HG03439 (cell line): ENCODE data around the gene ATP6V0D1.
"Not testable (repeated sequence)": the region's sequence is repeated elsewhere in the genome, so short reads cannot be mapped to it uniquely, and the experiment has no call there.

Source experiments
- ATAC-seq: cut with Tn5 transposase; IDR thresholded peaks from one replicate; pipeline ENCODE4 v1.9.1; 2021; ENCODE audit warnings: mild to moderate bottlenecking, moderate library complexity; ENCODE audit not compliant: unreplicated experiment

Gene ATP6V0D1

GRCh38 chr16:67480833-67481560 lies at the start of gene ATP6V0D1:
ATP6V0D1 (minus strand) TSS chr16:67481157; CDS start chr16:67481086, 71 bp downstream.
- peak; percentile 86 for ATAC-seq

GRCh38 chr16:67530013-67530939 lies 49.3 kb upstream of the ATP6V0D1 start:
- ATAC-seq = peak; percentile 42

- ATAC-seq = no peak
Measured at GRCh38 chr16:67529582-67530012, 48.6 kb upstream of the ATP6V0D1 start.

- no peak for ATAC-seq
Measured at GRCh38 chr16:67528870-67529581, 48.1 kb upstream of the ATP6V0D1 start.

DNA sequence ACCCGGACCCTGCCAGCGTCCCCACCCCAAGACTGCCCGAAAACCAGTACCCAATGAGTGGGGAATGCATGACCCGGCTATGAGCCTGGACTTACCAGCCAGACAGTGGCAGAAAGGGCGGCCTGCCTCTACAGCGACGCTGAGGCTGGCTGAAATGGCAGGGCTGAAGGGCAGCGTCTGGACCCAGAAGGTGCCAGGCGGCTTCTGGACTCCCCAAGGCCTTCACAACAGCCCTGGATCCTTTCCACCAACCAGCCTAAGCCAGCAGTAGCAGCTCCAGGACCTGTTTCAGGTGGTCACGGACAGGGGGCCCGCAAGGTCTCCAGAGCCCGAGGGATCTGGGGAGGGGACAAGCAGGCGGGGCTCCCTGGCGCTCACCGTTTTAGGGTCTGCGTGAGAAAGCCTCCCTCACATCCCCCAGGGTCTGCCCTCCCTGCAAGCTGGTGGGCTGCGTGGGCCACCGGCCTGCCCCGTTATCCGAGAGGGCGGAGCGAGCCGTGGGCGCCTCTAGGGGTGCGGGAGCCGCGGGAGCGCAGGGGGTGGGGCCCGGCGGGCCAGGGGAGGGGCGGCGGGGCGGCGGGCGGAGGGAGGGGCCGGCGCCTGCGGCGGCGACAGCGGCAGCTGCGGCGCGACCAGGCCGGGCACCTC lies 47.4 kb upstream of the ATP6V0D1 start, which contains the start of gene RIPOR1:
Gene RIPOR1 (plus strand): TSS at position 608 of the 648 bp plus-strand sequence. CDS start 9,618 bp downstream, outside the sequence.
- ATAC-seq = no peak

GRCh38 chr16:67526149-67526791 lies 45.3 kb upstream of the ATP6V0D1 start:
- no peak for ATAC-seq

GRCh38 chr16:67525176-67525860 lies 44.4 kb upstream of the ATP6V0D1 start:
- no peak for ATAC-seq

DNA sequence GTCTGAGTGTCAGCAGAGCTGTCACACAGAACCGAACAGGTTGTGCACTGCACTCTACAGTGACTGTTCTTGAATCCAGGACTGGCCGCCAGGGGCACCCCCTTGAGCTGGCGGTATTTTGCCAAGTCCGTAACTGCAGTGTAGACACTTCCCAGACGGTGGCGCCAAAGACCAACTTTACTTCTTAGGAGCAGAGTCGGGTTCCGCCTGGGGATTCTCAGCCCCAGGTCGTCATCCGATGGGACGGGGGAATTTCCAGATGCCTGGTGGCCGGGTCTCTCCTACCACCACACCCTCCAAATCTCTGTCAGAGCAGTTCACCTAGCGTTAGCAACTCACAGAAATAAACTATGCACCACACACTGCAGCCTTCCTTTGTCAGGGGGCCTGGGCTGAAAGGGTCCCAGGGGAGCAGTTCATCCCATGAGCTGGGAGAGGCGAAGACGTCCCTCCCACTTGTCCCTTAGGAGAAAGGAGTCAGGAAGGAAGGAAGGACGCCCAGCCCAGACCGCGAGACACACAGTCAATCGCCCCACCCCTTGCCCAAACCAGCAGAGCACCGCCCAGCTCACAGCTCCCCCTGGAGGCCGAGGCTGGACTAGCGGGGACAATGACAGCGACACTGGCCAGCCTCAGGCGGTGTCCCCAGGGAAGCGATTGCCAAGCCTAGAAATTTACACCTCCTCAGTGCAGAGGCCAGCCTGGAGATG lies 40.3 kb upstream of the ATP6V0D1 start:
- ATAC-seq = peak; percentile 71

- no peak for ATAC-seq
Measured at GRCh38 chr16:67519242-67519641, 38.3 kb upstream of the ATP6V0D1 start.

DNA sequence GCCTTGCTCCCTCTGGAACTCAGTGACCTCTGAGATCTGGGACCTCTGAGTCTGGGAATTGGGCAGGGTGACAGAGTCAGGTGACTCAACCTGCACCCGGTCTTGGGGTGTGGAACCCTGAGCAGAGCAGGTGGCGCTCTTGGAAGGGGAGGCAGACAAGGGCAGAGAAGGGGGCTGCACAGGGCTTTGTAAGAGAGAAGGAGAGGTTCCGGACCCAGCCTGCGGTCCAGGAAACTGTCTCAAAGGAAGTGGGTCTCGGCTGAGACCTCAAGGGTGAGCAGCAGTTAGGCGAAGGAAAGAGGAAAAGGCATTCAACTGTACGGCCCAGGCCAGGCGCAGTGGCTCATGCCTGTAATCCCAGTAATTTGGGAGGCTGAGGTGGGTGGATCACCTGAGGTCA lies 37.7 kb upstream of the ATP6V0D1 start:
- ATAC-seq = no peak

DNA sequence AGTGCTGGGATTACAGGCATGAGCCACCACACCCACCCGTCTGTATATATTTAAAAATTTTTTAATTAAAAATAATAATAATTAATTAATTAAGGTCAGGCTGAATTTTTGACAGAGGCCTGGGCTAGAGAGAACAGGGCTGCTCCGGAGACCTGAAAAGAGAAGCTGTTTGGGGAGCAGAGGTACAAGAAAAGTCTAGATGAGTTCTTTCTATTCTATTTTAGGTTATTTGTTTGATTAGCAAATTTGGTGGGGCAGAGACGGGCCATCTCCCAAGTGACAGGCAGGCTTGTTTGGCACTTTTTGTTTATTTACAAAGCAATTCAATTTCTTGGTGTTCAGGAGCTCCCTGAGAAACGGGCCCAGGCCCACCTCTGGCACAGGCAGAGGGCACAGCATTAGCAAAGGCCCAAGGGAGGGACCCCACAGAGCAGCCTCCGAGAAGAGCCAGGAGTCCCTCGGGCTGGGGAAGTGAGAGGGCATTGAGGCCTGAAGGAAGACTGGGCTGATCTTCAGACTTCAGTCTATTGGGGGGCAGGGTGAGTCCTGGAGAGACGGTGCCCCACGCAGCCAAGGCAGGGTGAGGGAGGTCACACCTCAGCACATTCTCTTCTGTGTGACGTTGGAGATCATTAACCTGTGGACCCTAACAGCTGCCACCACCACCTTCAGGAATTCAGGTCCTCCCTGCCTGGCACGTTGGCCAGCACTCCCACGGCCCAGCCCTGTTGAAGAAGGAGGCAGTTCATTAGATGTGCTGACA lies 36.9 kb upstream of the ATP6V0D1 start:
- ATAC-seq = no peak

GRCh38 chr16:67517155-67517445 lies 36.1 kb upstream of the ATP6V0D1 start:
- ATAC-seq = no peak

DNA sequence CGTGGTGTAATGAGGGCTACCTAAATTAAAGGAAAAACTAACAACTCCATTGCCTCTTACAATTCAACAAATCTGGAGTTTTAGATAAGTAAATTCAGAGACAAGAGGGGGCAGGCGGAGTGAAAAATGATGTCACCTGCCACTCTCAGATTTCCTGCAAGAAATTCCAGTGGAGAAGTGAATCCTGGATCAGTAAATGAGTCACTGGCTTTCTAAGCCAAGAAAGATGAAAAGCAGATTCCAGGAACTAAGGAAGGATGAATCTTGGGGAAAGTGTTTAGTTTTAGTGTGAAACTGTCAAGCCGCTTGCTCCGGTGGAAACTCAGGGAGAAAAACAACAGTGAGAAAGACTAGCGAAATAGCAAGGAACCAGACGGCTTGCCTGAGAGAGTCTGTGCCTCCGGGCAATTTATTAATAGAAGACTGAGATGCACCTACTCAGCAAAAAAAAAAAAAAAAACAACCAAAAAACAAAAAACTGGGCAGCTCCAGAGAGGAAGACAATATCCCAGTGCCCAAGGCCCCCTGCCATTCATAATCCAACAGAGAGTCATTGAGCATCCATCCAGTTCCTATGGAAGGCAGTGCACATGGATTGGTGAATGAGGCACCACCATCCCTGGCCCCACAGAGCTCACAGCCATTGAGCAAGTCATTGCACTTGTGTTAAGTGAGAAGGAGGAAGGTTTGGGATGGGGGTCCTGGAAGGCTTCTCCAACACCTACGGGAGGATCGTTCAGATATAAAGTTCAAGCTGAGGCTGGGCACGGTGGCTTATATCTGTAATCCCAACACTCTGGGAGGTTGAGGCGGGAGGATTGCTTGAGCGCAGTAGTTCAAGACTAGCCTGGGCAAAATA lies 35.6 kb upstream of the ATP6V0D1 start:
- ATAC-seq = no peak

DNA sequence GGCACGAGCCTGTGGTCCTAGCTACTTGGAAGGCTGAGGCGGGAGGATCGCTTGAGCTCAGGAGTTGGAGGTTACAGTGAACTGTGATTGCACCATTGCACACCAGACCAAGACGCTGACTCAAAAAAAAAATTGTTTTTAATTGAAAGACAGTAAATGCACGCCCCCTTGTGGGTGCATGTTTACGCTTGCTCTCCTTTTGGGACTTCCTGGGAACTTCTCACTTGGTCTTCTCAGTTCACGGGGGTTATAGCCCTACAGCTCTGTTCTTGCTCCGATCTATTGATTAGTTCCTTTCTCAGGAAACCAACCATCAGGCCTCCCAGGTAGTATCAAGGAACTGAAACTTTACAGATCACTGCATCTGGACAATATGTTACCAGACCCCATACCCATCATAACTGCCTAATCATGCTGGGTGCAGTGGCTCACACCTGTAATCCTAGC lies 33.4 kb upstream of the ATP6V0D1 start:
- ATAC-seq = no peak

DNA sequence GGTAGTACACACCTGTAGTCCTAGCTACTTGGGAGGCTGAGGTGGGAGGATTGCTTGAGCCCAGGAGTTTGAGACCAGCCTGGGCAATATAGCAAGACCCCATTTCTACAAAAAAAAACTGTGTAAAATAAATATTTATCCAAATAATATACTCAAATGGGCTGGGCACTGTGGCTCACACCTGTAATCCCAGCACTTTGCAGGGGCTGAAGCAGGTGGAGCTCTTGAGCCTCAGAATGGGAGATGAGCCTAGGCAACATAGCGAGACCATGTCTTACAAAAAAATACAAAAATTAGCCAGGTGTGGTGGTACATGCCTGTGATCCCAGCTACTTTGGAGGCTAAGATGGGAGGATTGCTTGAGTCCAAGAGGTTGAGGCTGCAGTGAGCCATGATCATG lies 32.9 kb upstream of the ATP6V0D1 start:
- ATAC-seq = not testable (repeated sequence)

DNA sequence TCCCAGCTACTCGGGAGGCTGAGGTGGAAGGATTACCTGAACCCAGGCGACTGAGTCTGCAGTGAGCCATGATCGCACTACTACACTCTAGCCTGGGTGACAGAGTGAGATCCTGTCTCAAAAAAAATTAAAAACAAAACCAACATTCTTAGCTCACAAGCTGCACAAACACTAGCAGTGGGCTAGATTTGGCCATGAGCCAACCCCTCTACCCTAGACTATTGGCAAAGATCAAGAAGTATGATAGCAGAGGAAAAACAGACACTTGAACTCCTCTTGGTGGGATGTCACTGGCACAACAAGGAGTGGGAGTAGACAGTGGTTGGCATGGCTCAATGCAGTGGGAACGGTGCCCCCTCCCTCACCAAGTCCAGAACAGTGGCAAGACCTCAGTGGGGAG lies 28.1 kb upstream of the ATP6V0D1 start:
- no peak for ATAC-seq

DNA sequence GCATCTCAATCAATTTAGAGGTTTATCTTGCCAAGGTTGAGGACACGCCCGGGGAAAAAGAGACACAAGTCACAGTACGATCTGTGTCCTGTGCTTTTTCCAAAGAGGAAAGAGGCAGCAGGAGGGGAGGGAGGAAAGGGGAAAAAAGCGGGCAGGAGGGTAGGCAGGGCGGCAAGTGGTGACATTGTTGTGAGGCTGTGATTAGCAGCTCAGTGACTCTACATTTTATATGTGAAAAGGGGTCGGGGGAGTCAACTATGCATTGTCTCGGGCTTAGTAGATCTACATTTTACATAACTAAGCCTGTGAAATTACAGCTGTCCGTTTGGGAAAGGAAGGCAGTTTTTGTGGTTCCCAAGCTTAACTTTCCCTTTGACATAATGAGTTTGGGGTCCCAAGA lies 25.5 kb upstream of the ATP6V0D1 start:
- no peak for ATAC-seq
